ENCODE data around the gene PLA2G15.

Gene PLA2G15, protein sequence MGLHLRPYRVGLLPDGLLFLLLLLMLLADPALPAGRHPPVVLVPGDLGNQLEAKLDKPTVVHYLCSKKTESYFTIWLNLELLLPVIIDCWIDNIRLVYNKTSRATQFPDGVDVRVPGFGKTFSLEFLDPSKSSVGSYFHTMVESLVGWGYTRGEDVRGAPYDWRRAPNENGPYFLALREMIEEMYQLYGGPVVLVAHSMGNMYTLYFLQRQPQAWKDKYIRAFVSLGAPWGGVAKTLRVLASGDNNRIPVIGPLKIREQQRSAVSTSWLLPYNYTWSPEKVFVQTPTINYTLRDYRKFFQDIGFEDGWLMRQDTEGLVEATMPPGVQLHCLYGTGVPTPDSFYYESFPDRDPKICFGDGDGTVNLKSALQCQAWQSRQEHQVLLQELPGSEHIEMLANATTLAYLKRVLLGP

DNA sequence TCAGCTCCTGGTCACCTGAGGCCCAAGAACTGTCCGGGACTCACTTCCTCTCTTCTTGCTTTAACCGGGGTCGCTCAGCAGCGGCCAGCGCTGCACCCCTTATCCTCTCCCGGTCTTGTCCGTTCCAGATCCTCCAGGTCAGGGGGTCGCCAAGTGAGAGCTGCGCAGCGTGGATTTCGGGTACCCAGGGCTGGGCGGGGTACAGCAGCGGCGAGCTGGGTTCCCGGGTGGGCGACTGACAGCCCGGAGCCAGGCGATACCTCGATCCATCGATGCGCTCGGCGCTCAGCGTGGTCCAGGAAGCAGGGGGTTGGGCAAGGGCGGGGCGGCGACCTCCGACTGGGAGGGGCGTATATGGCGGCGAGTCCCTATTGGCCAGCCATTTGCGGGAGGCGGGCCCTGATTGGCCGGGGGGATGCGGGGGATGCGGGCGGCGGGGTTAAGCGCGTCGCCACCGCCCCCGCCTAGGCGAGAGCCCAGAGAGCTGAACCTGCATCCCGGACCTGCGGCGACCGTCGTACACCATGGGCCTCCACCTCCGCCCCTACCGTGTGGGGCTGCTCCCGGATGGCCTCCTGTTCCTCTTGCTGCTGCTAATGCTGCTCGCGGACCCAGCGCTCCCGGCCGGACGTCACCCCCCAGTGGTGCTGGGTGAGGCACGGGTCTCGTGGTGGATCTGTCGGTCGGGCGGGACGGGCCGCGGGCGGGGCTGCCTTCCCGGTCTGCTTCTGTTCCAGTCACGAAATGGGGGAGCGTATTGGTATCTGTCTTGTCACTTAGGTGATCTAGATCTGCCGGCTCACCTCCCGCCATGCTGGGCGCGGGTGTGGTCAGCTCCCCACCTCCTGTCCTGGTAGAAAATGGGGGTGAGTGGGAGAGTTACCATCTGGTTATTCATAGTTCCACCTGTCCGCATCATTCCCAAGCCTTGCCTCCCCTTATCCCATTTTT lies at the start of gene PLA2G15:
Gene PLA2G15, plus strand, starts transcription at position 471 of the 951 bp plus-strand sequence. Its CDS starts 54 bp downstream, at position 525.
- peak; percentile 98 for DNase-seq

DNA sequence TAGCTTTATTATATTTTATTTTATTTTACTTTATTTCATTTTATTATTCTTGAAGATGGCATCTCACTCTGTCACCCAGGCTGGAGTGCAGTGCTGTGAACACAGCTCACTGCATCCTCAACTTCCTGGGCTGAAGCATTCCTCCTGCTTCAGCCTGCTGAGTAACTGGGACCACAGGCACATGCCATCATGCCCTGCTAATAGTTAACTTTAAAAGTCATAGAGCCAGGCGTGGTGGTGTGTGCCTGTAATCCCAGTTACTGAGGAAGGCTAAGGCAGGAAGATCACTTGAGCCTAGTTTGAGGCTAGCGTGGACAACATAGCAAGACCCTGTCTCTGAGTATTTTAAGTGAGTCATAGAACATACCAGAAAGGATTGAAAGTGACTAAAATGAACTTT lies 47.9 kb upstream of the PLA2G15 start:
- DNase-seq: no peak

GRCh38 chr16:68200088-68200783 lies 44.9 kb upstream of the PLA2G15 start:
- DNase-seq: no peak

DNA sequence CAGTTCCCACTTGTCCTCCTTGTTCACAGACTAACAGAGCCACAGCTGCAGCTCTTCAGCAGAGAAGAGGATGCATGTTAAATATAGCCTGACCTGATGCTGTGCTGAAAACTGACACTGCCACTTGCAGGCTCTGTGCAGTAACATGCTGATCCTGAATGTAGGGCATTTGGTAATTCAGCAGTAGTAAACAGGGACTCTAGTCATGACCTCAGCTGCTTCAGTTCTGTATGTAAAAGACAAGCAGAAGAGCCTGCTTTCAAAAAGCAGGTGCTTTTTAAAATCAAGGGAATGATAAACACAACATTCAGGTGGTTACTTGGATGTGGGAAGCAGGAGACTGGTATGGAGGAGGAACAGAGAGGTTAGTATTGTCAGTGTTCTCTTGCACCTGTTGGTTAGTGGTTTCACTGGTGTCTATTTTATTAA lies 43.1 kb upstream of the PLA2G15 start:
- DNase-seq: no peak

- no peak for DNase-seq
These were observed 38.9 kb upstream of the PLA2G15 start for GRCh38 chr16:68206245-68206644.

DNA sequence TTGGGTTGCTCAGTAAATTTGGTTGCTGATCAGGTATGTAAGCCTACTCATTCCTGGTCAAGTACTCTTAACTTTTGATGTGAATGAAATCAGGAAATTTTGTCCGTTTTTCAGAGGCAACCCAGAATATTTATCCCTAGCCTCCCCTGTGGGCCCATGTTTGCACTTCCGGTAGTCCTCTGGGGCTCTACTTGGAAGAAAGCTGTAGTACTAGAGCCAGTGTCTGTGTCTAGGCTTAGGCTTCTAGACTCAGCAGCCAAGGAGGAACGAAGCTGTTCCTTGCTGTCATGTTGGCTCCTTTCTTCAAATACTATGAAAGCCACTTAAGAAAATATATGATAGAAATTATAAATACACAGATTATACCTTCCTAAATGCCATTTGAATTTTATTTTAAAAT lies 30.4 kb upstream of the PLA2G15 start:
- no peak for DNase-seq

DNA sequence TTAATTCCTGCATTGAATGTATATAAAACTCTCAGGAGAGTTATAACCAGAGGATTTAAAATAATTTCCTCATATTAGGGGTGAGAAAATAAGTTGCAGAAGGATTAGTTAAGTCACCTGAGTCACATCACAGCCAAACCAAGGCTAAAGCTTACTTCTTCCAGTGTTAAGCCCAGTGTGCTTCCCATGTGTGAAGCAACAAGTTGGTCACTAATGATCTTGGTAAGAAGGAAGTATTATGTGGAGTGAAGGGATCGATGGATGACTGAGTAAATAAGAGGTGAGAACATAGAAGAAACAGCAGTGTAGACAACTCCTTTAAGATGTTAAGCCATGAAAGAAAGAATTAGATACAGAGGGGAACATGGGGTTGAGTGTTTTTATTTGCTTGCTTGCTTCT lies 29.9 kb upstream of the PLA2G15 start:
- no peak for DNase-seq

GRCh38 chr16:68216240-68216639 lies 28.9 kb upstream of the PLA2G15 start:
- DNase-seq: no peak

DNA sequence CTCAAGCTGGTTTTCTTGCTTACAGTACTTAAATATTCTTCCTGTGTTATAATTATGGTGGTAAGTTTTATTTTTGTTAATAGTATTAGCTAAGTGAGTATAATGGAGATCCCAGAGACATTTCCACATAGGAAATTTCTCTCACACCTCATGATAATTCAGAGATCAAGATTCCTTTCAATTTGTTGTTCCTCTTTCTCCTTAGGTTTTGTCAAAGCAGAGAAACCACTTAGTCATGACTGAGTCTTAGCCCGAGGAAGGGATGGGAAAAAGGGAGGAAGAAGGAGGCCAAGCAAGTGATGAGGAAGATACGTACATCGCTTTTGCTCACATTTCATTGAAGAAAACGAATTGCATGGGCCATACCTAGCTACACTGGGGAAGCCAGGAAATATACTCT lies 27.7 kb upstream of the PLA2G15 start:
- DNase-seq: no peak

DNA sequence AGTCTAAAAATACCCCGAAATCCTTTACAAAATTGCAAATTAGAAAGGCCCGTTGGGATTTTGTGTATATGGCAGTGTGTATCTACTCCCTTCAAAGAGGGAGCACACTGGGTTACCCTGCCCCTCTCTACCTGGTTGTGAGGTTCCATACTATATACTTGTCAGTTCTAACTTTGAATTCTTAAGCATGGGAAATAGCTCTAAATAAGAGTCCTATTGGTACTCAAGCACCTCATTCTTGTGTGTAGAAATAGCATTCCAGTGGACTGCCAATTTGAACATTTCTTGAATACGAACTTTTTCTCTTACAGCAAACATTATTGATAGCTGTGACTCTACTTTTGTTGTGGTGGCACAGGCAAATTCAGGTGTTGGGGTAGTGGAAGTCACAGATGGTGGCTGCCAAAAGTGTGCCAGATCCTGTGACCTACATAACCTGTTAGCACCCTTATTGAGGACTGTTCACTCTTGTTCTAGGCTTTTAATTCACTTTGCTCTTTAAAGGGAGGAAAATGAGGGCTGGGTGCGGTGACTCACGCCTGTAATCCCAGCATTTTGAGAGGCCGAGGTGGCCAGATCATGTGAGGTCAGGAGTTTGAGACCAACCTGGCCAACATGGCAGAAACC lies 25.3 kb upstream of the PLA2G15 start:
- DNase-seq: no peak

- no peak for DNase-seq
These were observed 22.1 kb upstream of the PLA2G15 start for GRCh38 chr16:68223072-68223471.

DNA sequence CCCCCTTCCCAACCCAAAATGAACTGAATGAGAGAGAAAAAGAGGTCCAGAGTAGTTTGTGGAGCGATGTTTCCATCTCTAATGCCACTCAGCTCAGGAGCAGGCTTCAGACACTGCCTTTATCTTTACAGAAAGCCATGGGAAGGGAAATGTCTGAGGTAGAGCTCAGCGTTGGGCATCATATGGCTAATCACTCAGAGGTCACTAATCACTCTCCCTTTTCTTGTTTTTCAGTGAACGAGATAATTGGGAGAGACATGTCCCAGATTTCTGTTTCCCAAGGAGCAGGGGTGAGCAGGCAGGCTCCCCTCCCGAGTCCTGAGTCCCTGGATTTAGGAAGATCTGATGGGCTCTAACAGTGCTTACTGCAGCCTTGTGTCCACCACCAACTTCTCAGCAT lies 19.1 kb upstream of the PLA2G15 start:
- DNase-seq: no peak

DNA sequence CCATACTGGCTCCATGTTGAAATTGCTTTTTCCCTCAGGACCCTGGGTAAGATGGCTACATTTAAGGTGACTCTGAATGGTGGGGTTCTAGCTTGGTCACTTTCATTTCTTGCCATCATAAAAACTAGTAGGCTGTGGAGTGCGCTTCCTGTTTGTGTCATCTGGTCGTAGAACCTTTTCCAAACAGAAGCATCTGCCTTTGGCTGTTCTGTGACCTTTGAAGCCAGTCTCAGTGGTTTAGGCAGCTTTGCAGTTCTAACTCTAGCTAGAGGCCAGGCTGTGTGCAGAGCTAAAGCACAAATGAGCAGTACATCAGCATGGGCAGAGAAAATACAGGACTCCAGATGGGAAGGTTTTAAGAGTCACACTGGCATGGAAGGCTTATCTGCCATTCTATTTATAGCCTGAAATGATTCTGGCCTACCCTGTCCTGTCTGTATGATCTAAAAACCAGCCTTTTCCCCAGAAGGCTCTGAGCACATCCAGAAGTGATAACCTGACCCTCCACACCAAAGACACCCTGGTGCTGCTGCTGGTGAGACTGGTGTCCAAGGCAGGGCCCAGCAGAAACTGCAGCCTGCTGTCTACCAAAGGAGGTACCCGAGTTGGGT lies 17.9 kb upstream of the PLA2G15 start:
- DNase-seq: no peak

DNA sequence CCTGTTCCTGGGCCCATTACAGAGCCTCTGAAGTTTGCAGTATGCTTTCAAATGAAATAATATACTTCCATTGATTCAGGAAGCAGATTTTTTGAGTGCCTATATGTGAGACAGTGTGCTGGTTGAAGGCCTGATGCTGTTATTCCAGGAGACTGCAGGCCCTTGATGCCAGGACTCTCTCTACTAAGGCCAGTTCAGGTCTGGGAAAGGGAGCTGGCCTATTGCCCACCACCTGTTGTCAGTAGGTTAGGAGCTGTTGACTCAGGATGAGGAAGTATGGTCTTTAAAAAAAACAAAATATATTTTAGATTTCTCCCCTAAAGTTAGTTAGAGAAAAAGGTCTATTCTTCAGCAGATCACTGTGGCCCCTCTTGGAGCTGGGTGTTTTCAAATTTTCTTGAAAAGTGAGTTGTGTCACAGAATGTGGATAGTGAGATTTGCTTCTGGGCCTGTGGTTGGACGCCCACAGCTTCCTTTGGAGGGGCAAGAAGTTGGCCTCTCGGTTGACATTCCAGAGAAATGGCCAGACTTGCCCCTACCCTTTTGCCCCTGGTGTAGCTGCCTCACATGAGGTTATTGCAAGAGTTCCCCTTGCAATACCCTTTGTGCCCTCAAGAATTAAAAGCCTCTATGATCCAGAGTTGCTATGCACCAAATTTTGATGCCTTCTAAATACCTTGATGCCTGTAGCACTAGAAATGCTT lies 17.2 kb upstream of the PLA2G15 start:
- no peak for DNase-seq

DNA sequence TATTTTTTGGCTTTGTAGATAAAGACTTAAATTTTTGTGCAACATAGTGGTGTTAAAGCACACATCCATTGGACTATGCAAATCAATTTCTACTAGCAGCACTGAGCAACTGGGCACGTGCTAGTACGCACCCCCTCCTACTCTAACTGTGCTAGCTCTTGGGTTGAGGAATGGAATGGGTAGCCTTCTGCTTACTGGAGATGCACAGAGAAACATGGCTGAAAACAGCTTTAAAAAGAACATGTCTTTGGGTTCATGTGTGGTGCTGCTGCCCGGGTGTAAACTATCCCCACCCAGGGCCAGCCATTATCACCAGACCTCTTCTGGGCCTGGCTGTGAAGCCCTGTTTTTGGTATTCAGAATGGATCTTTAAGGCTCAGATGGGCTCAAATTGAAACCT lies 16.5 kb upstream of the PLA2G15 start:
- DNase-seq: no peak

GRCh38 chr16:68229431-68230175 lies 15.6 kb upstream of the PLA2G15 start:
- DNase-seq: peak; percentile 67

DNA sequence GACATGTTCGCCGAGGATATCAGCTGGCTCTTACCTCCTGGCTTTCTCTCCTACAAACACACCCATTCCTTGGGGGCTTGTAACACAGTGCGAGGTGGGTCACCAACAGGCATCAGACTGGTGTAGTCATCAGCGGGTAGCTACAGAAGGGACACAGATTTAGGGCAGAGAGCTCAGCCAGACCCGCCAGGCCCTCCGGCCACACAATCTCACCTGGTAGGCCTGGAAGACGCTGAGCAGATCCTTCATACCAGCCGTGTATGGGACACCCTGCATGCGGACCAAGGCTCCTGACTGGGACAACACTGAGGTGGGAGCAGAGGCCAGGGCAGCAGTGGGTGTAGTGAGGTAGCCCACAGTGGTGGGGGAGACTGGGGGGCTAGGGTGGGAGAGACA lies 15.0 kb upstream of the PLA2G15 start:
- no peak for DNase-seq

- DNase-seq: no peak
These were observed 14.2 kb upstream of the PLA2G15 start for GRCh38 chr16:68230956-68231355.

DNA sequence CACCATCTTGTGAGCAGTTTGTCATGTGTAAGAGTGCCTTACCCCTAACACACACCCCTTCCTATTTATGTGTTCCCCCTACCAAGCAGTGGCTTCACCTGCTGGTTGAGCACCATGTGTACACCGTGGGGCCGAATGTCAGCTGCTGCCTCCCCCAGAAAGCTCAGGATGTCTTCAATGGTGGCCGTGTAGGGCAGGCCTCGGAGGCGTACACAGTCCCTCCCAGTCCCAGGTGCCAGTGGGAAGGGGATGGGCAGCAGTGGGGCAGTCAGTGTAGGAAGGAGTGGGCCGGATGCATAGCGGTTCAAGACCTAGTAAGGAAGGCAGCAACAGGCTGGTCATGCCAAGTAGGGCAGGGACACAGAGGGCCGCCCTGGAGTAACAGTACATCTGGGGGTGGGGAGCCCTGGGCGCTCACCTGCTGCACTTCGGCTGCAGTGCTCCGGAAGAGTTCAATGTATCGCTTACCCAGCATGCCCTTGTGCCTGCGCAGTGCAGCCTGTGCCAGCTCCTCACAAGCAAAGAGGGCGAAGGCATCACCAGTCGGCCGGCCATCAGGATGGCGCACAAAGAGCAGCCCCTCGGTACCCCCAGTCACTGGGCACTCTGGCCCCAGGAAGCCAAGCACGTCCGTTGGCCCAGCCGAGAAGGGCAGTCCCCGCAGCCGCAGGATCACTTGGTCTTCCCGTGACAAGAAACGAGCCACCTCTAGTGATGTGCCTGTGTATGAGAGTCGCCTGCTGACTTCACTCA lies 13.6 kb upstream of the PLA2G15 start:
- no peak for DNase-seq

DNA sequence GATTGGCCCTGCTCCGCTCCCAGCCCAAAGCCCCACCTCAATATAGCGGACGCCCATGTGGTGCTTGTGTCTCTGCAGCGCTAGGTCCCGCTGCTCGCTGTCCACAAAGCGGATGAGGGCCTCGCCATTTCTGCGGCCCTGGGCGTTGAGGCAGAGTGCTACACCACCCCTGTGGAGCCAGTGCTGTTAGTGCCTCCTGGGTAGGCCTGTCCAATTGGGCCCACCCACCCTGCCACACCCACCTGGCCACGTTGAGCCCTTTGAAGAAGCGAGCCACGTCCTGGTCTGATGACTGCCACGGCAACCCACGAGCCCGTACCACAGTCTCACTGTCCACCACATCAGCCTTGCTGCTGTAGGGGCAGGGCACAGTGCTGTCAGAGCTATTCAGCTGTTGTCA lies 12.8 kb upstream of the PLA2G15 start:
- DNase-seq: no peak

Data from CD4-positive, alpha-beta T cell treated with Interleukin-17A for 1 hour (primary cell).